Lower leg skin (tissue), 3 donors: Measurements from ENCODE around the gene CMTM5.

Source experiments
- POLR2A ChIP-seq, 2 donors: fragments of 450-650 bp; IDR thresholded peaks; one replicate each; pipeline ENCODE4 v1.6.1; 2016 to 2017; ENCODE audit warnings: antibody characterized with exemption in 2 of 2, mild to moderate bottlenecking in 1 of 2, moderate library complexity in 1 of 2
- TF ChIP-seq, protein P1 (sequence below), 3 donors: fragments of 450-650 bp; IDR thresholded peaks; one replicate each; pipeline ENCODE4 v1.5.1; 2016; ENCODE audit warnings: antibody characterized with exemption in 3 of 3, mild to moderate bottlenecking in 3 of 3, moderate library complexity in 2 of 3

- TF ChIP-seq, protein P1, sequence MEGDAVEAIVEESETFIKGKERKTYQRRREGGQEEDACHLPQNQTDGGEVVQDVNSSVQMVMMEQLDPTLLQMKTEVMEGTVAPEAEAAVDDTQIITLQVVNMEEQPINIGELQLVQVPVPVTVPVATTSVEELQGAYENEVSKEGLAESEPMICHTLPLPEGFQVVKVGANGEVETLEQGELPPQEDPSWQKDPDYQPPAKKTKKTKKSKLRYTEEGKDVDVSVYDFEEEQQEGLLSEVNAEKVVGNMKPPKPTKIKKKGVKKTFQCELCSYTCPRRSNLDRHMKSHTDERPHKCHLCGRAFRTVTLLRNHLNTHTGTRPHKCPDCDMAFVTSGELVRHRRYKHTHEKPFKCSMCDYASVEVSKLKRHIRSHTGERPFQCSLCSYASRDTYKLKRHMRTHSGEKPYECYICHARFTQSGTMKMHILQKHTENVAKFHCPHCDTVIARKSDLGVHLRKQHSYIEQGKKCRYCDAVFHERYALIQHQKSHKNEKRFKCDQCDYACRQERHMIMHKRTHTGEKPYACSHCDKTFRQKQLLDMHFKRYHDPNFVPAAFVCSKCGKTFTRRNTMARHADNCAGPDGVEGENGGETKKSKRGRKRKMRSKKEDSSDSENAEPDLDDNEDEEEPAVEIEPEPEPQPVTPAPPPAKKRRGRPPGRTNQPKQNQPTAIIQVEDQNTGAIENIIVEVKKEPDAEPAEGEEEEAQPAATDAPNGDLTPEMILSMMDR (IDR thresholded peaks at IDR 0.05), result no peak
- TF ChIP-seq POLR2A (IDR thresholded peaks at IDR 0.05), result no peak
Measured at GRCh38 chr14:23344481-23344880, 32.4 kb upstream of the CMTM5 start.
